Chondrocyte (in vitro differentiated cells): ENCODE results near the gene STPG4. TPM values are rescaled to one million over a fixed set of nuclear protein-coding genes. Genes with fewer than 3 reads are reported as not detected.

Source experiments
- DNase-seq: peaks from one replicate; pipeline ENCODE4 v3.0.0; 2021; ENCODE audit warnings: mixed read lengths, low spot score
- H3K27ac Mint-ChIP-seq: one replicate; pipeline ENCODE4 v1.8.0; 2021; ENCODE audit warnings: mild to moderate bottlenecking, moderate library complexity, mixed read lengths; ENCODE audit not compliant: unreplicated experiment
- H3K27me3 Mint-ChIP-seq: 2 replicates; pipeline ENCODE4 v1.8.0; 2021; ENCODE audit warnings: low read depth, mixed read lengths
- H3K36me3 Mint-ChIP-seq: 2 replicates; pipeline ENCODE4 v1.8.0; 2021; ENCODE audit warnings: low read depth, mixed read lengths
- H3K4me1 Mint-ChIP-seq: 2 replicates; pipeline ENCODE4 v1.8.0; 2021; ENCODE audit warnings: low read depth, mild to moderate bottlenecking, mixed read lengths
- H3K4me3 Mint-ChIP-seq: one replicate; pipeline ENCODE4 v1.8.0; 2021; ENCODE audit warnings: mild to moderate bottlenecking, moderate library complexity, mixed read lengths; ENCODE audit not compliant: unreplicated experiment
- H3K9me3 Mint-ChIP-seq: 2 replicates; pipeline ENCODE4 v1.8.0; 2021; ENCODE audit warnings: low read depth, mixed read lengths
- CTCF ChIP-seq: fragments of 200-600 bp; sonication (generic); IDR thresholded peaks from 2 replicates; pipeline ENCODE4 v1.5.0; 2021; ENCODE audit warnings: antibody characterized with exemption, mild to moderate bottlenecking, moderate library complexity
- total RNA-seq: library from RNA; stranded (reverse); gene quantifications from 3 replicates; pipeline ENCODE4 v1.2.1, GENCODE V29; 2021

The STPG4 gene
- total RNA-seq, 1 donor from 2014 or later, result 0.25 TPM

- no peak for TF ChIP-seq CTCF
- H3K36me3 Mint-ChIP-seq, result no peaks in the 10 kb centered on the region
- no peak overlapping the region for H3K4me3 Mint-ChIP-seq
- peaks cover 91% of the 10 kb centered on the region for H3K4me1 Mint-ChIP-seq
- no peaks in the 10 kb centered on the region for H3K9me3 Mint-ChIP-seq
- no peak overlapping the region for H3K27ac Mint-ChIP-seq
- no peak for DNase-seq
- no peaks in the 10 kb centered on the region for H3K27me3 Mint-ChIP-seq
Measured at GRCh38 chr2:47196499-47196898, 41.4 kb upstream of the STPG4 start.

GRCh38 chr2:47196046-47196445, 40.9 kb upstream of the STPG4 start:
- peaks cover 91% of the 10 kb centered on the region for H3K4me1 Mint-ChIP-seq

GRCh38 chr2:47195148-47195547, 40.0 kb upstream of the STPG4 start:
- Mint-ChIP-seq H3K27me3 (no peaks in the 10 kb centered on the region), H3K36me3 (no peaks in the 10 kb centered on the region), H3K27ac (peak overlapping the region; percentile 43), H3K4me3 (no peak overlapping the region), H3K4me1 (peaks cover 93% of the 10 kb centered on the region), H3K9me3 (no peaks in the 10 kb centered on the region)
- no peak for DNase-seq
- TF ChIP-seq CTCF, result no peak

More at GRCh38 chr2:47196046-47196445, 40.9 kb upstream of the STPG4 start:
- Mint-ChIP-seq H3K27me3 (no peaks in the 10 kb centered on the region), H3K36me3 (no peaks in the 10 kb centered on the region), H3K9me3 (no peaks in the 10 kb centered on the region), H3K4me3 (no peak overlapping the region), H3K27ac (no peak overlapping the region)
- TF ChIP-seq CTCF, result no peak
- no peak for DNase-seq

GRCh38 chr2:47194410-47194809, 39.3 kb upstream of the STPG4 start:
- Mint-ChIP-seq H3K4me1 (peaks cover 93% of the 10 kb centered on the region), H3K36me3 (no peaks in the 10 kb centered on the region), H3K27ac (peak overlapping the region; percentile 93), H3K27me3 (no peaks in the 10 kb centered on the region), H3K9me3 (no peaks in the 10 kb centered on the region), H3K4me3 (no peak overlapping the region)
- TF ChIP-seq CTCF, result no peak
- DNase-seq, result no peak

- DNase-seq, result no peak
- TF ChIP-seq CTCF, result no peak
- Mint-ChIP-seq H3K27me3 (no peaks in the 10 kb centered on the region), H3K4me1 (peaks cover 91% of the 10 kb centered on the region), H3K27ac (peak overlapping the region; percentile 93), H3K4me3 (no peak overlapping the region), H3K9me3 (no peaks in the 10 kb centered on the region), H3K36me3 (no peaks in the 10 kb centered on the region)
Measured at GRCh38 chr2:47193607-47194006, 38.5 kb upstream of the STPG4 start.
